SK-N-SH (cell line): ENCODE measurements around the gene PAPSS2. TPM values are rescaled to one million over a fixed set of nuclear protein-coding genes. Genes with fewer than 3 reads are reported as not detected.

Source experiments
- CTCF ChIA-PET: fragments of 300-600, 350-600 bp; formaldehyde crosslinking; extraction: SDS; loops from one replicate; lab custom pipeline; 2021; lab: Yijun Ruan, JAX
- POLR2A ChIA-PET: fragments of 350-600 bp; sonication (Branson Sonifier 250); formaldehyde crosslinking; extraction: SDS; loops from one replicate; lab custom pipeline; 2020; ENCODE audit warnings: antibody characterized with exemption, inconsistent platforms; lab: Yijun Ruan, JAX
- DNase-seq: peaks from one replicate; pipeline ENCODE4 v3.0.0; 2012
- H2AFZ ChIP-seq: fragments of 200-600 bp; sonication (generic); 2 replicates; pipeline ENCODE4 v1.8.1; 2016; ENCODE audit warnings: antibody characterized with exemption, mild to moderate bottlenecking, low read depth
- H3F3A ChIP-seq: fragments of 200-600 bp; sonication (generic); replicated peaks from 2 replicates; pipeline ENCODE3; 2016; ENCODE audit warnings: antibody characterized with exemption, mild to moderate bottlenecking; ENCODE audit not compliant: insufficient read depth
- H3K27ac ChIP-seq, 2 experiments: fragments of 200-500 bp in 1 of 2; fragments of 200-600 bp in 1 of 2; sonication (Bioruptor generic) in 1 of 2; sonication (generic), shearing (Covaris generic) in 1 of 2; 2 replicates each; pipeline versions ENCODE4 v1.5.1 to v1.6.1; 2014 to 2016; ENCODE audit warnings: low read depth in 2 of 2, inconsistent platforms in 1 of 2, low read length in 1 of 2, mild to moderate bottlenecking in 1 of 2, mixed read lengths in 1 of 2
- H3K27me3 ChIP-seq: fragments of 200-600 bp; sonication (generic), shearing (Covaris generic); 2 replicates; pipeline ENCODE4 v1.6.1; 2016; ENCODE audit warnings: mixed run types; ENCODE audit not compliant: insufficient read depth
- H3K36me3 ChIP-seq, 2 experiments: fragments of 200-500 bp in 1 of 2; fragments of 200-600 bp in 1 of 2; sonication (Bioruptor generic) in 1 of 2; sonication (generic) in 1 of 2; replicated peaks in 1 of 2; 2 replicates each; pipeline versions ENCODE3 to v1.5.1; 2014 to 2016; ENCODE audit warnings: low read length in 1 of 2, mild to moderate bottlenecking in 1 of 2; ENCODE audit not compliant: insufficient read depth in 2 of 2, control insufficient read depth in 1 of 2
- H3K4me1 ChIP-seq, 2 experiments: fragments of 200-500 bp in 1 of 2; fragments of 200-600 bp in 1 of 2; sonication (Bioruptor generic) in 1 of 2; sonication (generic), shearing (Covaris generic) in 1 of 2; 2 replicates each; pipeline versions ENCODE4 v1.5.1 to v1.6.1; 2014 to 2016; ENCODE audit warnings: low read depth in 1 of 2, low read length in 1 of 2, mixed run types in 1 of 2; ENCODE audit not compliant: insufficient read depth in 2 of 2, control insufficient read depth in 1 of 2
- H3K4me2 ChIP-seq: fragments of 200-600 bp; sonication (generic), shearing (Covaris generic); 2 replicates; pipeline ENCODE4 v1.6.1; 2017; ENCODE audit warnings: mixed run types
- H3K4me3 ChIP-seq, 2 experiments: fragments of 200-500 bp in 1 of 2; fragments of 200-600 bp in 1 of 2; sonication (Bioruptor generic) in 1 of 2; sonication (generic), shearing (Covaris generic) in 1 of 2; 2 replicates each; pipeline versions ENCODE4 v1.5.1 to v1.8.1; 2014 to 2016; ENCODE audit warnings: low read depth in 2 of 2, inconsistent platforms in 1 of 2, low read length in 1 of 2, mild to moderate bottlenecking in 1 of 2, mixed read lengths in 1 of 2, moderate library complexity in 1 of 2
- H3K79me2 ChIP-seq: fragments of 200-600 bp; sonication (generic); 2 replicates; pipeline ENCODE4 v1.8.1; 2017; ENCODE audit warnings: mild to moderate bottlenecking; ENCODE audit not compliant: insufficient read depth
- H3K9ac ChIP-seq: fragments of 200-600 bp; sonication (generic); 2 replicates; pipeline ENCODE4 v1.6.1; 2017; ENCODE audit warnings: mixed run types
- H3K9me2 ChIP-seq: fragments of 200-600 bp; sonication (generic); 2 replicates; pipeline ENCODE4 v1.6.1; 2017; ENCODE audit warnings: mixed run types
- H3K9me3 ChIP-seq: fragments of 200-600 bp; sonication (generic); 2 replicates; pipeline ENCODE4 v1.6.1; 2017; ENCODE audit warnings: mixed run types, mild to moderate bottlenecking, moderate library complexity
- H4K20me1 ChIP-seq: fragments of 200-600 bp; sonication (generic); 2 replicates; pipeline ENCODE4 v1.6.1; 2017; ENCODE audit warnings: mild to moderate bottlenecking, mixed run types; ENCODE audit not compliant: insufficient read depth
- ELF1 ChIP-seq: IDR thresholded peaks from 2 replicates; pipeline ENCODE4 v1.4.0; 2012
- EP300 ChIP-seq, 2 experiments: IDR thresholded peaks; 2 replicates each; pipeline versions ENCODE4 v1.4.0 to v1.6.1; 2012; ENCODE audit warnings: borderline replicate concordance in 1 of 2, low read depth in 1 of 2, low read length in 1 of 2
- EZH2phosphoT487 ChIP-seq: fragments of 200-600 bp; sonication (generic); IDR thresholded peaks from 2 replicates; pipeline ENCODE4 v1.6.1; 2017; ENCODE audit warnings: low read depth, mixed run types, mild to moderate bottlenecking, antibody characterized with exemption, moderate library complexity, borderline replicate concordance
- FOXJ3 ChIP-seq: sonication (generic); formaldehyde crosslinking; IDR thresholded peaks from 2 replicates; pipeline ENCODE4 v1.5.1; 2020; ENCODE audit warnings: mild to moderate bottlenecking, missing genetic modification reagents
- FOXM1 ChIP-seq: IDR thresholded peaks from 2 replicates; pipeline ENCODE4 v1.4.0; 2012; ENCODE audit warnings: low read depth, mild to moderate bottlenecking
- GABPA ChIP-seq: IDR thresholded peaks from 2 replicates; pipeline ENCODE4 v1.4.0; 2012; ENCODE audit warnings: low read depth, mild to moderate bottlenecking
- MAX ChIP-seq: IDR thresholded peaks from 2 replicates; pipeline ENCODE4 v1.4.0; 2012; ENCODE audit warnings: low read depth
- MXI1 ChIP-seq: IDR thresholded peaks from 2 replicates; pipeline ENCODE4 v1.6.1; 2012; ENCODE audit warnings: mild to moderate bottlenecking, low read depth, low read length, improper control_type of control experiment
- NRF1 ChIP-seq: IDR thresholded peaks from 2 replicates; pipeline ENCODE4 v1.6.1; 2012; ENCODE audit warnings: low read depth, mild to moderate bottlenecking, low read length
- TAF1 ChIP-seq: IDR thresholded peaks from 2 replicates; pipeline ENCODE4 v1.6.1; 2012; ENCODE audit warnings: low read depth, mild to moderate bottlenecking, low read length, moderate library complexity, borderline replicate concordance
- ZBTB33 ChIP-seq: IDR thresholded peaks from 2 replicates; pipeline ENCODE4 v1.4.0; 2012; ENCODE audit warnings: low read depth, borderline replicate concordance
- WGBS: methylation state at CpG from one replicate; pipeline ENCODE4 v1.1.6; 2017; ENCODE audit warnings: low lambda C conversion rate; 5-methylcytosine and 5-hydroxymethylcytosine counted together
- polyA plus RNA-seq, 3 experiments: library from polyadenylated mRNA; depleted of rRNA; stranded (reverse); fragments of >200 nt; gene quantifications; 2 replicates each; pipeline ENCODE4 v1.2.3, GENCODE V29; 2012
- TF ChIP-seq, protein P1 (sequence below): fragments of 200-600 bp; sonication (generic); IDR thresholded peaks from 2 replicates; pipeline ENCODE4 v1.6.1; 2017; ENCODE audit warnings: antibody characterized with exemption, mild to moderate bottlenecking, moderate library complexity
- TF ChIP-seq, protein P2 (sequence below): IDR thresholded peaks from 2 replicates; pipeline ENCODE4 v1.4.0; 2012; ENCODE audit warnings: low read depth, borderline replicate concordance

The PAPSS2 gene
- polyA plus RNA-seq, 1 of the 3 experiments (the other 2 are of a cell fraction): 50.0 TPM

DNA sequence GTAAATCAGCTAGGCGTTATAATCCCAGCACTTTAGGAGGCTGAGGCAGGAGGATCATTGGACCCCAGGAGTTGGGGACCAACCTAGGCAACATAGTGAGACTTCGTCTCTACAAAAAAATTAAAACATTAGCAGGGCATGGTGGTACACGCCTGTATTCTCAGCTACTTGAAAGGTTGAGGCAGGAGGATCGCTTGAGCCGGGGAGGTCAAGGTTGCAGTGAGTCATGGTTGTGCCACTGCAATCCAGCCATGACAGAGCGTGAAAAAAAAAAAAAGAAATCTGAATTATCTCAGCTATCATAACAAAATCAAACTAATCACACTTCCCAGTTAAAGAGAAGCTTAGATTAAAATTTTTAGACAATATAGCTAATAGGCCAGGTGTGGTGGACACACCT lies 123.0 kb downstream of the PAPSS2 start:
- Histone ChIP-seq H3K9me3 (no peaks in the 10 kb centered on the region), H3K36me3 (peaks cover 60 to 73% of the 10 kb centered on the region in 2 experiments), H3K4me1 (no peaks in the 10 kb centered on the region), H3K27me3 (no peaks in the 10 kb centered on the region), H3K79me2 (peaks cover 43% of the 10 kb centered on the region; the same call in 1 of the 2 replicates), H2AFZ (no peak overlapping the region), H3K9ac (no peak overlapping the region), H3K9me2 (no peaks in the 10 kb centered on the region), H3K4me3 (no peak overlapping the region), H3F3A (peaks cover 2% of the 10 kb centered on the region), H3K4me2 (no peak overlapping the region), H3K27ac (no peak overlapping the region), H4K20me1 (no peaks in the 10 kb centered on the region)
- TF ChIP-seq, protein P1, sequence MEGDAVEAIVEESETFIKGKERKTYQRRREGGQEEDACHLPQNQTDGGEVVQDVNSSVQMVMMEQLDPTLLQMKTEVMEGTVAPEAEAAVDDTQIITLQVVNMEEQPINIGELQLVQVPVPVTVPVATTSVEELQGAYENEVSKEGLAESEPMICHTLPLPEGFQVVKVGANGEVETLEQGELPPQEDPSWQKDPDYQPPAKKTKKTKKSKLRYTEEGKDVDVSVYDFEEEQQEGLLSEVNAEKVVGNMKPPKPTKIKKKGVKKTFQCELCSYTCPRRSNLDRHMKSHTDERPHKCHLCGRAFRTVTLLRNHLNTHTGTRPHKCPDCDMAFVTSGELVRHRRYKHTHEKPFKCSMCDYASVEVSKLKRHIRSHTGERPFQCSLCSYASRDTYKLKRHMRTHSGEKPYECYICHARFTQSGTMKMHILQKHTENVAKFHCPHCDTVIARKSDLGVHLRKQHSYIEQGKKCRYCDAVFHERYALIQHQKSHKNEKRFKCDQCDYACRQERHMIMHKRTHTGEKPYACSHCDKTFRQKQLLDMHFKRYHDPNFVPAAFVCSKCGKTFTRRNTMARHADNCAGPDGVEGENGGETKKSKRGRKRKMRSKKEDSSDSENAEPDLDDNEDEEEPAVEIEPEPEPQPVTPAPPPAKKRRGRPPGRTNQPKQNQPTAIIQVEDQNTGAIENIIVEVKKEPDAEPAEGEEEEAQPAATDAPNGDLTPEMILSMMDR: no peak
- TF ChIP-seq ZBTB33 (no peak), EZH2phosphoT487 (no peak), ELF1 (no peak), MAX (no peak), MXI1 (no peak), TAF1 (no peak), EP300 (IDR thresholded peaks at IDR 0.05; ENCODE audit: borderline replicate concordance in 1 of 2, low read depth in 1 of 2, low read length in 1 of 2) (no peak), NRF1 (no peak), FOXM1 (no peak), GABPA (no peak)
- 96% methylated on average over 6 of the region's 6 CpGs for WGBS
- ChIA-PET CTCF (interaction anchor here (1.4 to 2.1 kb wide), 3 partner anchors 10 to 49 kb away, joined by 3 to 10 read pairs (median 4); partner anchors contain the start of gene ATAD1), POLR2A (no interaction called here)
- no peak for DNase-seq

GRCh38 chr10:87786421-87786820 lies 126.7 kb downstream of the PAPSS2 start:
- Histone ChIP-seq H3K27ac (no peak overlapping the region), H3K9me3 (no peaks in the 10 kb centered on the region), H3K27me3 (no peaks in the 10 kb centered on the region), H3K36me3 (peaks cover 58 to 78% of the 10 kb centered on the region in 2 experiments), H3K9me2 (no peaks in the 10 kb centered on the region), H3K4me1 (no peaks in the 10 kb centered on the region), H3K4me2 (no peak overlapping the region), H4K20me1 (no peaks in the 10 kb centered on the region), H2AFZ (no peak overlapping the region), H3K79me2 (peaks cover 23% of the 10 kb centered on the region; the same call in 1 of the 2 replicates), H3K9ac (no peak overlapping the region), H3F3A (peaks cover 9% of the 10 kb centered on the region), H3K4me3 (no peak overlapping the region)
- no peak for DNase-seq
- ChIA-PET CTCF (interaction anchor here (2.1 kb wide), 1 partner anchor 14 kb away, joined by 6 read pairs; no protein-coding TSS in a partner anchor), POLR2A (no interaction called here)
- 97% methylated on average over 7 of the region's 7 CpGs for WGBS
- TF ChIP-seq, protein P2, sequence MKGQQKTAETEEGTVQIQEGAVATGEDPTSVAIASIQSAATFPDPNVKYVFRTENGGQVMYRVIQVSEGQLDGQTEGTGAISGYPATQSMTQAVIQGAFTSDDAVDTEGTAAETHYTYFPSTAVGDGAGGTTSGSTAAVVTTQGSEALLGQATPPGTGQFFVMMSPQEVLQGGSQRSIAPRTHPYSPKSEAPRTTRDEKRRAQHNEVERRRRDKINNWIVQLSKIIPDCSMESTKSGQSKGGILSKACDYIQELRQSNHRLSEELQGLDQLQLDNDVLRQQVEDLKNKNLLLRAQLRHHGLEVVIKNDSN: no peak
- TF ChIP-seq MXI1: no peak
- no peak for TF ChIP-seq FOXJ3 (CRISPR knock-in tag)
